Keratinocyte (primary cell): ENCODE data around the gene LBP.

Experiments
- CTCF ChIP-seq, 3 experiments: IDR thresholded peaks in 1 of 3; conservative IDR thresholded peaks in 1 of 3; optimal IDR thresholded peaks in 1 of 3; 2 replicates in 2 of 3; 3 replicates in 1 of 3; pipeline versions ENCODE3 to v1.5.1; 2011; ENCODE audit warnings: low read length in 3 of 3, mild to moderate bottlenecking in 3 of 3, moderate library complexity in 2 of 3, control low read depth in 1 of 3, inconsistent platforms in 1 of 3; ENCODE audit not compliant: insufficient read depth in 2 of 3; ENCODE audit errors: extremely low read depth in 1 of 3
- EZH2 ChIP-seq: IDR thresholded peaks from one replicate; pipeline ENCODE4 v1.6.1; 2012; ENCODE audit warnings: inconsistent platforms, mild to moderate bottlenecking, low read length, moderate library complexity

GRCh38 chr20:38308047-38308438 lies 38.2 kb upstream of the LBP start:
- no peak for TF ChIP-seq CTCF (optimal IDR thresholded peaks at IDR 0.05 in 1 of 3, IDR thresholded peaks at IDR 0.05 in 1 of 3, conservative IDR thresholded peaks at IDR 0.05 in 1 of 3; ENCODE audit: extremely low read depth in 1 of 3, insufficient read depth in 2 of 3, low read length in 3 of 3)
- TF ChIP-seq EZH2 = no peak
